HEK293T (cell line): ENCODE data around the gene PRKCE.

Experiments
- ARNT ChIP-seq: fragments of 450-650 bp; IDR thresholded peaks from 2 replicates; pipeline ENCODE4 v1.6.1; 2017; ENCODE audit warnings: mild to moderate bottlenecking
- BHLHE40 ChIP-seq: fragments of 450-650 bp; IDR thresholded peaks from 2 replicates; pipeline ENCODE4 v1.6.1; 2016; ENCODE audit warnings: mild to moderate bottlenecking, moderate library complexity, borderline replicate concordance
- CTBP1 ChIP-seq: fragments of 450-650 bp; IDR thresholded peaks from 2 replicates; pipeline ENCODE4 v1.6.1; 2016; ENCODE audit warnings: borderline replicate concordance
- ELF4 ChIP-seq: fragments of 450-650 bp; IDR thresholded peaks from 2 replicates; pipeline ENCODE4 v1.6.1; 2017; ENCODE audit warnings: antibody characterized with exemption
- FOXA1 ChIP-seq: fragments of 450-650 bp; IDR thresholded peaks from 2 replicates; pipeline ENCODE4 v1.6.1; 2016; ENCODE audit warnings: mild to moderate bottlenecking
- FOXM1 ChIP-seq: fragments of 450-650 bp; IDR thresholded peaks from 2 replicates; pipeline ENCODE4 v1.6.1; 2017; ENCODE audit warnings: mild to moderate bottlenecking, borderline replicate concordance
- HDGF ChIP-seq: fragments of 450-650 bp; IDR thresholded peaks from 2 replicates; pipeline ENCODE4 v1.6.1; 2017; ENCODE audit warnings: antibody characterized with exemption, borderline replicate concordance
- L3MBTL2 ChIP-seq: fragments of 450-650 bp; conservative IDR thresholded peaks from 2 replicates; pipeline ENCODE4 v1.6.1; 2016; ENCODE audit warnings: mild to moderate bottlenecking
- NFRKB ChIP-seq: fragments of 450-650 bp; IDR thresholded peaks from 2 replicates; pipeline ENCODE4 v1.6.1; 2016; ENCODE audit warnings: mild to moderate bottlenecking, moderate library complexity
- PKNOX1 ChIP-seq: fragments of 450-650 bp; IDR thresholded peaks from 2 replicates; pipeline ENCODE4 v1.6.1; 2016
- SP1 ChIP-seq: fragments of 450-650 bp; IDR thresholded peaks from 2 replicates; pipeline ENCODE4 v1.6.1; 2017
- SUZ12 ChIP-seq: fragments of 450-650 bp; IDR thresholded peaks from 2 replicates; pipeline ENCODE4 v1.6.1; 2016; ENCODE audit warnings: mild to moderate bottlenecking
- TARDBP ChIP-seq: fragments of 450-650 bp; IDR thresholded peaks from 2 replicates; pipeline ENCODE4 v1.6.1; 2016
- ZNF384 ChIP-seq: fragments of 450-650 bp; IDR thresholded peaks from 2 replicates; pipeline ENCODE4 v1.6.1; 2016

DNA sequence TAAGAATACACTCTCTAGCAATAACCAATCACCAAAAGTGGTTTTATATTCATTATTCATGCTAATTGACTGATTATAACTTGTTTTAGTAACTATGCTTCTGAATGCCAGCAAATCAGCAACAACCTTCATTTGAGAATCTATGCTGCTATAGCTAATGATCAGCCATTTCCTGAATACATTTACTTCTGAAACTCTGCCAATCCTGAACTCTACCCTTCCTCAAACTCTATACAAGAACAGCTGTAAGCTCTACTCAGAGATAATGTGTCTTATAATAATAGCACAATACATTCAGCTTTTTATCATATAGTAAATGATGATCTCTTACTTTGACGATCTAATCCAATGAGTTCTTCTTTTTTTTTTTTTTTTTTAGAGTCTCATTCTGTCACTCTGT, 560.0 kb downstream of the PRKCE start:
- TF ChIP-seq TARDBP (no peak), ARNT (no peak), ZNF384 (no peak), ELF4 (no peak), SP1 (no peak), FOXM1 (no peak), NFRKB (no peak), BHLHE40 (no peak), FOXA1 (no peak), HDGF (no peak), PKNOX1 (no peak), CTBP1 (no peak), SUZ12 (no peak), L3MBTL2 (no peak)
